K562 (cell line): ENCODE data around the gene SENP3. TPM values are rescaled to one million over a fixed set of nuclear protein-coding genes. Genes with fewer than 3 reads are reported as not detected.

Experiments
- ARHGAP35 ChIP-seq: fragments of 450-650 bp; IDR thresholded peaks from 2 replicates; pipeline ENCODE4 v1.6.1; 2018; ENCODE audit not compliant: partially characterized antibody
- C11orf30 ChIP-seq: fragments of 450-650 bp; IDR thresholded peaks from 2 replicates; pipeline ENCODE4 v1.6.1; 2016; ENCODE audit warnings: low read depth, mild to moderate bottlenecking
- EZH2 ChIP-seq: IDR thresholded peaks from 2 replicates; pipeline ENCODE4 v1.6.1; 2012; ENCODE audit warnings: low read depth, mild to moderate bottlenecking, inconsistent platforms, low read length, borderline replicate concordance
- FOSL1 ChIP-seq: fragments of 200-800 bp; sonication (Bioruptor generic); conservative IDR thresholded peaks from 2 replicates; pipeline ENCODE4 v1.6.1; 2016; ENCODE audit warnings: missing genetic modification characterization, missing compliant biosample characterization
- FOXJ2 ChIP-seq: fragments of 200-800 bp; sonication (Bioruptor generic); IDR thresholded peaks from 2 replicates; pipeline ENCODE4 v1.6.1; 2016; ENCODE audit warnings: missing genetic modification characterization, missing compliant biosample characterization
- FOXK1 ChIP-seq: sonication (generic); formaldehyde crosslinking; IDR thresholded peaks from 2 replicates; pipeline ENCODE4 v1.8.0; 2022; ENCODE audit warnings: missing genetic modification reagents, mild to moderate bottlenecking, borderline replicate concordance
- KAT7 ChIP-seq: sonication (generic); formaldehyde crosslinking; IDR thresholded peaks from 2 replicates; pipeline ENCODE4 v1.8.0; 2022; ENCODE audit warnings: missing genetic modification reagents, mild to moderate bottlenecking, borderline replicate concordance
- RBM15 ChIP-seq: fragments of 200-400 bp; formaldehyde crosslinking; IDR thresholded peaks from 2 replicates; pipeline ENCODE4 v1.6.1; 2018; ENCODE audit warnings: mild to moderate bottlenecking, low read length, moderate library complexity; ENCODE audit not compliant: insufficient read depth
- RUNX1 ChIP-seq: sonication (generic); IDR thresholded peaks from 2 replicates; pipeline ENCODE4 v1.6.1; 2016; ENCODE audit warnings: antibody characterized with exemption, low read depth
- SAP30 ChIP-seq: fragments of 200-600 bp; sonication (generic); IDR thresholded peaks from 2 replicates; pipeline ENCODE4 v1.6.1; 2012; ENCODE audit warnings: borderline replicate concordance, low read depth, mild to moderate bottlenecking, moderate library complexity, low read length, control low read depth, inconsistent platforms; ENCODE audit not compliant: insufficient read depth, poor library complexity, severe bottlenecking
- SMARCC2 ChIP-seq: fragments of 450-650 bp; IDR thresholded peaks from 2 replicates; pipeline ENCODE4 v1.6.1; 2017; ENCODE audit warnings: antibody characterized with exemption, moderate library complexity, mild to moderate bottlenecking, low read depth
- TAF9B ChIP-seq: fragments of 450-650 bp; IDR thresholded peaks from 2 replicates; pipeline ENCODE4 v1.6.1; 2018; ENCODE audit warnings: mild to moderate bottlenecking; ENCODE audit not compliant: partially characterized antibody
- ZNF174 ChIP-seq: fragments of 250-450 bp; sonication (Bioruptor Pico); IDR thresholded peaks from 2 replicates; pipeline ENCODE4 v1.4.0; 2020; ENCODE audit warnings: mild to moderate bottlenecking
- ZNF232 ChIP-seq: sonication (generic); formaldehyde crosslinking; IDR thresholded peaks from 2 replicates; pipeline ENCODE4 v1.8.0; 2022; ENCODE audit warnings: mild to moderate bottlenecking, missing genetic modification reagents
- ZNF695 ChIP-seq: fragments of 450-650 bp; formaldehyde crosslinking; IDR thresholded peaks from 2 replicates; pipeline ENCODE4 v1.4.0; 2020; ENCODE audit warnings: mild to moderate bottlenecking, moderate library complexity
- polyA plus RNA-seq, 8 experiments: library from polyadenylated mRNA; depleted of rRNA in 4 of 8; stranded (reverse) in 5 of 8; unstranded in 3 of 8; fragments of >200 nt; fragmentation: Nextera tagmentation in 2 of 8; fragmentation: Illumina TruSeq in 1 of 8; extraction: Ambion mirVana in 2 of 8; extraction: Trizol in 1 of 8; gene quantifications; 2 replicates each; pipeline versions ENCODE4 v1.2.1 to v1.2.3, GENCODE V29; 2011 to 2014; ENCODE audit warnings: inconsistent platforms in 1 of 8, missing spikeins in 1 of 8
- total RNA-seq, 7 experiments: library from RNA; depleted of rRNA in 6 of 7; stranded (reverse); fragments of >200 nt in 6 of 7; fragmentation: Illumina TruSeq in 2 of 7; extraction: Trizol in 2 of 7; gene quantifications; 2 replicates each; pipeline versions ENCODE4 v1.2.1 to v1.2.3, GENCODE V29; 2011 to 2021; ENCODE audit warnings: low replicate concordance in 1 of 7
- TF ChIP-seq, protein P1 (sequence below): fragments of 450-650 bp; IDR thresholded peaks from 2 replicates; pipeline ENCODE4 v1.6.1; 2016; ENCODE audit warnings: borderline replicate concordance
- TF ChIP-seq, protein P2 (sequence below): fragments of 250-450 bp; sonication (Bioruptor Pico); IDR thresholded peaks from 2 replicates; pipeline ENCODE4 v1.8.0; 2021; ENCODE audit warnings: moderate library complexity, mild to moderate bottlenecking, inconsistent platforms
- TF ChIP-seq, protein P3 (sequence below): fragments of 450-650 bp; IDR thresholded peaks from 2 replicates; pipeline ENCODE4 v1.6.1; 2016; ENCODE audit warnings: mild to moderate bottlenecking
- TF ChIP-seq, protein P4 (sequence below): sonication (generic); formaldehyde crosslinking; IDR thresholded peaks from 2 replicates; pipeline ENCODE4 v1.9.0; 2022; ENCODE audit warnings: mild to moderate bottlenecking, missing genetic modification reagents

The SENP3 gene
- total and polyA plus RNA-seq, 9 of the 15 experiments (the other 6 are each of a cell fraction or from before 2014, with no cell fraction given), result 0.63 to 102 (median 78.8) TPM

DNA sequence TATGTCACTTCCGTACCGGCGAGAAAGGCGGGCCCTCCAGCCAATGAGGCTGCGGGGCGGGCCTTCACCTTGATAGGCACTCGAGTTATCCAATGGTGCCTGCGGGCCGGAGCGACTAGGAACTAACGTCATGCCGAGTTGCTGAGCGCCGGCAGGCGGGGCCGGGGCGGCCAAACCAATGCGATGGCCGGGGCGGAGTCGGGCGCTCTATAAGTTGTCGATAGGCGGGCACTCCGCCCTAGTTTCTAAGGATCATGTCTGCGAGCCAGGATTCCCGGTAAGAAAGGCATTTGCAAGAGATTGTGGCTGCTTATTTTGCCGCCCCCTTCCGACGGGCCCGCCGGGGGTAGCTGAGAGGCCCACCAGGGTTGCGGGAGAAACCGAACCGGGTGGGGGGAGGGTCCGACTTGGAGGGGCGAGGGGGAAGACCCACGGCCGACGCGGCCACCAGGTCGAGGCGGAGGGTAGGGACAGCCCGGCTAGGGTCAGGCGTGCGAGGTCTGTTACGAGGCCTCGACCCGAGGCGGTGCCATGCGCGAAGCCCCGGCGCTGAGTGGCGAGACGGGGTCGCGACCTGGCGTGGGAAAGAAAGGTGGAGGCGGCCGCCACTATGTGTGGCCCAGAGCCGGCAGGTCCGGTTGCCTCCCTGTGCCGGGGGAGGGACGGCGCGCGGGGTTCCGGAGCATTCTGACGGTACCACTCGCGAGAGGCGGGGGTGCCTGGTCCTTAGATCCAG, 11.0 kb downstream of the SENP3 start (continued):
- TF ChIP-seq, protein P1, sequence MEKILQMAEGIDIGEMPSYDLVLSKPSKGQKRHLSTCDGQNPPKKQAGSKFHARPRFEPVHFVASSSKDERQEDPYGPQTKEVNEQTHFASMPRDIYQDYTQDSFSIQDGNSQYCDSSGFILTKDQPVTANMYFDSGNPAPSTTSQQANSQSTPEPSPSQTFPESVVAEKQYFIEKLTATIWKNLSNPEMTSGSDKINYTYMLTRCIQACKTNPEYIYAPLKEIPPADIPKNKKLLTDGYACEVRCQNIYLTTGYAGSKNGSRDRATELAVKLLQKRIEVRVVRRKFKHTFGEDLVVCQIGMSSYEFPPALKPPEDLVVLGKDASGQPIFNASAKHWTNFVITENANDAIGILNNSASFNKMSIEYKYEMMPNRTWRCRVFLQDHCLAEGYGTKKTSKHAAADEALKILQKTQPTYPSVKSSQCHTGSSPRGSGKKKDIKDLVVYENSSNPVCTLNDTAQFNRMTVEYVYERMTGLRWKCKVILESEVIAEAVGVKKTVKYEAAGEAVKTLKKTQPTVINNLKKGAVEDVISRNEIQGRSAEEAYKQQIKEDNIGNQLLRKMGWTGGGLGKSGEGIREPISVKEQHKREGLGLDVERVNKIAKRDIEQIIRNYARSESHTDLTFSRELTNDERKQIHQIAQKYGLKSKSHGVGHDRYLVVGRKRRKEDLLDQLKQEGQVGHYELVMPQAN, result 0 out of 2 replicates have a peak, but pooled peaks have one; percentile 17
- TF ChIP-seq C11orf30 (0 out of 2 replicates have a peak, but pooled peaks have one; percentile 21), EZH2 (no peak), RUNX1 (no peak), FOSL1 (tag) (0 out of 2 replicates have a peak, but pooled peaks have one; percentile 22), FOXJ2 (tag) (no peak), ZNF232 (CRISPR knock-in tag) (no peak), SAP30 (no peak), TAF9B (peak; percentile 67), SMARCC2 (no peak), RBM15 (no peak), KAT7 (CRISPR knock-in tag) (peak; percentile 98; the same call in 1 of the 2 replicates), ZNF174 (CRISPR knock-in tag) (no peak), FOXK1 (CRISPR knock-in tag) (no peak; the same call in 1 of the 2 replicates), ARHGAP35 (no peak), ZNF695 (CRISPR knock-in tag) (no peak)
- TF ChIP-seq, protein P2, sequence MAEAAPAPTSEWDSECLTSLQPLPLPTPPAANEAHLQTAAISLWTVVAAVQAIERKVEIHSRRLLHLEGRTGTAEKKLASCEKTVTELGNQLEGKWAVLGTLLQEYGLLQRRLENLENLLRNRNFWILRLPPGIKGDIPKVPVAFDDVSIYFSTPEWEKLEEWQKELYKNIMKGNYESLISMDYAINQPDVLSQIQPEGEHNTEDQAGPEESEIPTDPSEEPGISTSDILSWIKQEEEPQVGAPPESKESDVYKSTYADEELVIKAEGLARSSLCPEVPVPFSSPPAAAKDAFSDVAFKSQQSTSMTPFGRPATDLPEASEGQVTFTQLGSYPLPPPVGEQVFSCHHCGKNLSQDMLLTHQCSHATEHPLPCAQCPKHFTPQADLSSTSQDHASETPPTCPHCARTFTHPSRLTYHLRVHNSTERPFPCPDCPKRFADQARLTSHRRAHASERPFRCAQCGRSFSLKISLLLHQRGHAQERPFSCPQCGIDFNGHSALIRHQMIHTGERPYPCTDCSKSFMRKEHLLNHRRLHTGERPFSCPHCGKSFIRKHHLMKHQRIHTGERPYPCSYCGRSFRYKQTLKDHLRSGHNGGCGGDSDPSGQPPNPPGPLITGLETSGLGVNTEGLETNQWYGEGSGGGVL, result no peak
- TF ChIP-seq, protein P3, sequence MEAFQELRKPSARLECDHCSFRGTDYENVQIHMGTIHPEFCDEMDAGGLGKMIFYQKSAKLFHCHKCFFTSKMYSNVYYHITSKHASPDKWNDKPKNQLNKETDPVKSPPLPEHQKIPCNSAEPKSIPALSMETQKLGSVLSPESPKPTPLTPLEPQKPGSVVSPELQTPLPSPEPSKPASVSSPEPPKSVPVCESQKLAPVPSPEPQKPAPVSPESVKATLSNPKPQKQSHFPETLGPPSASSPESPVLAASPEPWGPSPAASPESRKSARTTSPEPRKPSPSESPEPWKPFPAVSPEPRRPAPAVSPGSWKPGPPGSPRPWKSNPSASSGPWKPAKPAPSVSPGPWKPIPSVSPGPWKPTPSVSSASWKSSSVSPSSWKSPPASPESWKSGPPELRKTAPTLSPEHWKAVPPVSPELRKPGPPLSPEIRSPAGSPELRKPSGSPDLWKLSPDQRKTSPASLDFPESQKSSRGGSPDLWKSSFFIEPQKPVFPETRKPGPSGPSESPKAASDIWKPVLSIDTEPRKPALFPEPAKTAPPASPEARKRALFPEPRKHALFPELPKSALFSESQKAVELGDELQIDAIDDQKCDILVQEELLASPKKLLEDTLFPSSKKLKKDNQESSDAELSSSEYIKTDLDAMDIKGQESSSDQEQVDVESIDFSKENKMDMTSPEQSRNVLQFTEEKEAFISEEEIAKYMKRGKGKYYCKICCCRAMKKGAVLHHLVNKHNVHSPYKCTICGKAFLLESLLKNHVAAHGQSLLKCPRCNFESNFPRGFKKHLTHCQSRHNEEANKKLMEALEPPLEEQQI, result no peak
- TF ChIP-seq, protein P4, sequence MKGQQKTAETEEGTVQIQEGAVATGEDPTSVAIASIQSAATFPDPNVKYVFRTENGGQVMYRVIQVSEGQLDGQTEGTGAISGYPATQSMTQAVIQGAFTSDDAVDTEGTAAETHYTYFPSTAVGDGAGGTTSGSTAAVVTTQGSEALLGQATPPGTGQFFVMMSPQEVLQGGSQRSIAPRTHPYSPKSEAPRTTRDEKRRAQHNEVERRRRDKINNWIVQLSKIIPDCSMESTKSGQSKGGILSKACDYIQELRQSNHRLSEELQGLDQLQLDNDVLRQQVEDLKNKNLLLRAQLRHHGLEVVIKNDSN, result no peak
